Amniotic stem cell (primary cell): ENCODE measurements around the gene TMEM204.
A peak's percentile ranks its signal among the peaks of the same experiment; 100 is the strongest.

Source experiments
- DNase-seq: peaks from one replicate; lab custom pipeline; 2025; lab: John Stamatoyannopoulos, UW

Gene TMEM204

GRCh38 chr16:1533443-1533951 is at the start of gene TMEM204:
TSS of gene TMEM204 (plus strand) at chr16:1533666. CDS start at chr16:1534276, 610 bp downstream.
- DNase-seq, result peak; percentile 22

GRCh38 chr16:1485847-1486496 is 47.5 kb upstream of the TMEM204 start:
- DNase-seq, result no peak

GRCh38 chr16:1486551-1487390 is 46.7 kb upstream of the TMEM204 start:
- no peak for DNase-seq

- DNase-seq, result no peak
Observed at GRCh38 chr16:1487395-1488053, 45.9 kb upstream of the TMEM204 start.

GRCh38 chr16:1488054-1488601 is 45.3 kb upstream of the TMEM204 start:
- no peak for DNase-seq

- no peak for DNase-seq
Observed at GRCh38 chr16:1488619-1489018, 44.8 kb upstream of the TMEM204 start, which contains the start of gene PTX4. TSS of gene PTX4 (minus strand) at chr16:1488944. CDS start at chr16:1488909, 35 bp downstream.

- no peak for DNase-seq
Observed at GRCh38 chr16:1489077-1489476, 44.4 kb upstream of the TMEM204 start.

- no peak for DNase-seq
Observed at GRCh38 chr16:1491327-1491726, 42.1 kb upstream of the TMEM204 start.

GRCh38 chr16:1492082-1492922 is 41.2 kb upstream of the TMEM204 start:
- DNase-seq, result no peak

- peak; percentile 57 for DNase-seq
Observed at GRCh38 chr16:1492923-1493745, 40.3 kb upstream of the TMEM204 start, which contains the start of gene TELO2. TSS of gene TELO2 (plus strand) at chr16:1493360. CDS start at chr16:1494282, 922 bp downstream.

GRCh38 chr16:1493746-1494094 is 39.7 kb upstream of the TMEM204 start:
- no peak for DNase-seq

- DNase-seq, result no peak
Observed at GRCh38 chr16:1494129-1494640, 39.3 kb upstream of the TMEM204 start.

- DNase-seq, result no peak
Observed at GRCh38 chr16:1494711-1495110, 38.8 kb upstream of the TMEM204 start.

- no peak for DNase-seq
Observed at GRCh38 chr16:1495211-1495888, 38.1 kb upstream of the TMEM204 start.

- DNase-seq, result no peak
Observed at GRCh38 chr16:1495889-1496262, 37.6 kb upstream of the TMEM204 start.

- no peak for DNase-seq
Observed at GRCh38 chr16:1496464-1496863, 37.0 kb upstream of the TMEM204 start.

GRCh38 chr16:1497014-1497598 is 36.4 kb upstream of the TMEM204 start:
- no peak for DNase-seq

GRCh38 chr16:1498899-1499676 is 34.4 kb upstream of the TMEM204 start:
- DNase-seq, result no peak
